Psoas muscle (tissue), 8 donors: ENCODE measurements around the gene KCNJ4. TPM values are rescaled to one million over a fixed set of nuclear protein-coding genes. Genes with fewer than 3 reads are reported as not detected.

Source experiments
- ATAC-seq, 4 donors: fragments of 200-7000 bp; cut with Tn5 transposase; one replicate each; pipeline ENCODE4 v1.9.1; 2020; ENCODE audit warnings: moderate library complexity in 3 of 4, mild to moderate bottlenecking in 2 of 4
- DNase-seq, 2 donors: peaks; one replicate each; pipeline ENCODE4 v3.0.0-alpha.2; 2020
- H3K27ac ChIP-seq: fragments of 200-600 bp; one replicate; pipeline ENCODE4 v1.8.0; 2022
- H3K27me3 ChIP-seq, 3 donors: fragments of 200-600 bp in 1 of 3; one replicate each; pipeline versions ENCODE4 v1.6.1 to v1.8.0; 2013 to 2022; ENCODE audit warnings: low read length in 2 of 3, mild to moderate bottlenecking in 2 of 3, moderate library complexity in 1 of 3; ENCODE audit not compliant: insufficient read depth in 3 of 3
- H3K36me3 ChIP-seq, 2 donors: fragments of 200-600 bp in 1 of 2; one replicate each; pipeline versions ENCODE4 v1.6.1 to v1.8.0; 2013 to 2022; ENCODE audit warnings: low read depth in 1 of 2, mild to moderate bottlenecking in 1 of 2, moderate library complexity in 1 of 2; ENCODE audit not compliant: insufficient read depth in 1 of 2
- H3K4me1 ChIP-seq: fragments of 200-600 bp; one replicate; pipeline ENCODE4 v1.8.0; 2022
- H3K4me3 ChIP-seq: fragments of 200-600 bp; one replicate; pipeline ENCODE4 v1.8.0; 2022; ENCODE audit warnings: mild to moderate bottlenecking
- H3K9me3 ChIP-seq: fragments of 200-600 bp; one replicate; pipeline ENCODE4 v1.8.0; 2022
- CTCF ChIP-seq: fragments of 200-600 bp; IDR thresholded peaks from one replicate; pipeline ENCODE4 v1.8.0; 2022; ENCODE audit warnings: antibody characterized with exemption
- WGBS, 3 donors: extraction: QIAGEN DNeasy Blood & Tissue Kit; methylation state at CpG; one replicate each; pipeline versions ENCODE4 v1.1.6 to v1.1.7; 2013; 5-methylcytosine and 5-hydroxymethylcytosine counted together
- intact Hi-C, 2 donors: fragments of 100-400 bp; cut with DNase I; formaldehyde crosslinking; loops; one replicate each; pipeline versions ENCODE4 v1.11.0 to v1.14.2; 2022
- polyA plus RNA-seq, 3 donors: library from polyadenylated mRNA; stranded (reverse); fragments of 200-250 nt; gene quantifications; one replicate each; pipeline ENCODE4 v1.2.3, GENCODE V29; 2013
- total RNA-seq, 4 donors: library from RNA; stranded (reverse); fragmentation: NEBNext Ultra II Directional in 2 of 4; extraction: Animal tissue kit (Norgen Biotek cat#: 25700) in 2 of 4; gene quantifications; one replicate each; pipeline versions ENCODE4 v1.2.1 to v1.2.4, GENCODE V29; 2021 to 2023
- donor health status: healthy with polysubstance abuse.
- donor health status: DM: no; HTN: no; CAD: no; lungs with moderate emphysema.
- donor health status: Bipolar disorder and iron deficiency.
- donor health status: healthy.
- donor health status: DM: yes; HTN: yes; CAD: no.
- donor health status: DM: no; HTN: no; CAD: no.
- donor health status: DM: no; HTN: no; CAD: no.
- donor health status: DM: yes; HTN: yes; CAD: no.

Gene KCNJ4
- total and polyA plus RNA-seq, 7 donors = 0.01 TPM; not detected in 6

DNA sequence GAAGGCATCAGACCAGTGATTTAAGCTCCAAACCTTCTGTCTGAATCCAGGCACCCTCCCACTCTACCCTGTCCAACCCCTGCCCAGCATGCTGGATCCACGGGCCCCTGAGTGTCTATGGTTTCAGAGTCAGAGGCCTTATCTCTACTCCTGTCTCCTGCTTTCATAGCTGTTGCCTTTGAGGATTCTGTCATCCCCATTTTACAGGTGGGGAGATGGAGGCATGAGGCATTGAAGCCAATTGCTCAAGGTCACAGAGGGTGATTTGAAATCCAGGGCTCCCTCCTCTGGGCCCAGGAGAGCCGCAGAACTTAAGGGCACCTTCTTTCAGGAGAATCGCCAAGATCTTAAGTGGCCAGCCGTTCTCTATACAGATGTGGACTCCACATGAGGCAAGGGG, 3.1 kb downstream of the KCNJ4 start:
- H3K27me3 ChIP-seq = peaks cover 0 to 78% (median 20%) of the 10 kb centered on the region in 3 donors
- TF ChIP-seq CTCF = no peak
- H3K4me1 ChIP-seq = no peaks in the 10 kb centered on the region
- no peak overlapping the region for H3K27ac ChIP-seq
- H3K4me3 ChIP-seq = no peak overlapping the region
- DNase-seq (no peak), ATAC-seq (no peak)
- no peaks in the 10 kb centered on the region for H3K9me3 ChIP-seq
- intact Hi-C loops = no loop called here
- no peaks in the 10 kb centered on the region for H3K36me3 ChIP-seq
- 64 to 68% (median 66%) methylated on average over 4 of the region's 4 CpGs for WGBS, 3 donors

DNA sequence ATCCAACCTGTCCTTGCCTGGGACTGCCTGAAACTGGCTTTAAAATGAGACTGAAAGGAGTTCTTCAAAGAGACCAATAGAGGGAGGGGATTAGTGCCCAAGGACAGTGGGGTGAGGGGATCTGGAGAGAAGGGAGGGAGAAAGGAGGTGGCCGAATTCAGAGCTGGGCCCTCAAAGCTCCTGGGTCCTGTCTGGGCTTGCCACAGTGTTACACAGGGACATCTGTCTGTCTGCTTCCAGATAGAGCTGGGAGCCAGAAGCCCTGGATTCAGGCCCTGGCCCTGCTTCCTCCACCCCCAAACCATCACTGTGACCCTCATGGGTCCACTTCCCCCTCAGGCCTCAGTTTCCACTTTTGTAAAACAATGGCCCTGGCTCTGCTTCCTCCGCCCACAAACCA, 3.6 kb downstream of the KCNJ4 start:
- Histone ChIP-seq H3K9me3 (no peaks in the 10 kb centered on the region), H3K4me1 (no peaks in the 10 kb centered on the region), H3K27ac (no peak overlapping the region), H3K4me3 (no peak overlapping the region), H3K36me3 (no peaks in the 10 kb centered on the region), H3K27me3 (peaks cover 0 to 73% (median 19%) of the 10 kb centered on the region in 3 donors)
- intact Hi-C loops = no loop called here
- DNase-seq (no peak), ATAC-seq (no peak)
- no peak for TF ChIP-seq CTCF
- 90 to 100% (median 96%) methylated on average over 2 of the region's 2 CpGs for WGBS, 3 donors

GRCh38 chr22:38450234-38450797, 4.7 kb downstream of the KCNJ4 start:
- H3K27ac ChIP-seq = no peak overlapping the region
- peaks cover 0 to 72% (median 10%) of the 10 kb centered on the region in 3 donors for H3K27me3 ChIP-seq
- no peak overlapping the region for H3K4me3 ChIP-seq
- 47 to 49% (median 48%) methylated on average over 11 of the region's 11 CpGs for WGBS, 3 donors
- no peaks in the 10 kb centered on the region for H3K36me3 ChIP-seq
- no peak for TF ChIP-seq CTCF
- ATAC-seq = no peak
- intact Hi-C loops = no loop called here
- H3K4me1 ChIP-seq = no peaks in the 10 kb centered on the region
- no peak for DNase-seq
- H3K9me3 ChIP-seq = no peaks in the 10 kb centered on the region

GRCh38 chr22:38449776-38450175, 5.2 kb downstream of the KCNJ4 start:
- Histone ChIP-seq H3K9me3 (no peaks in the 10 kb centered on the region), H3K4me1 (no peaks in the 10 kb centered on the region), H3K27ac (no peak overlapping the region), H3K27me3 (peaks cover 0 to 75% (median 10%) of the 10 kb centered on the region in 3 donors), H3K36me3 (no peaks in the 10 kb centered on the region), H3K4me3 (no peak overlapping the region)
- 65 to 71% (median 69%) methylated on average over 17 to 18 of the region's 18 CpGs for WGBS, 3 donors
- DNase-seq (no peak), ATAC-seq (no peak)
- intact Hi-C loops = no loop called here
- TF ChIP-seq CTCF = no peak
